WI38 (cell line): Measurements from ENCODE around the gene PSKH1.
"Not testable (repeated sequence)": the region's sequence is repeated elsewhere in the genome, so short reads cannot be mapped to it uniquely, and the experiment has no call there.

ENCODE experiments used
- H3K4me3 ChIP-seq: 2 replicates; pipeline ENCODE4 v1.5.1; 2011; ENCODE audit warnings: low read depth, mild to moderate bottlenecking, control low read depth, low read length
- TF ChIP-seq, protein P1 (sequence below): IDR thresholded peaks from 2 replicates; pipeline ENCODE4 v1.5.1; 2012; ENCODE audit warnings: low read depth, mild to moderate bottlenecking, control low read depth, low read length

PSKH1 gene

DNA sequence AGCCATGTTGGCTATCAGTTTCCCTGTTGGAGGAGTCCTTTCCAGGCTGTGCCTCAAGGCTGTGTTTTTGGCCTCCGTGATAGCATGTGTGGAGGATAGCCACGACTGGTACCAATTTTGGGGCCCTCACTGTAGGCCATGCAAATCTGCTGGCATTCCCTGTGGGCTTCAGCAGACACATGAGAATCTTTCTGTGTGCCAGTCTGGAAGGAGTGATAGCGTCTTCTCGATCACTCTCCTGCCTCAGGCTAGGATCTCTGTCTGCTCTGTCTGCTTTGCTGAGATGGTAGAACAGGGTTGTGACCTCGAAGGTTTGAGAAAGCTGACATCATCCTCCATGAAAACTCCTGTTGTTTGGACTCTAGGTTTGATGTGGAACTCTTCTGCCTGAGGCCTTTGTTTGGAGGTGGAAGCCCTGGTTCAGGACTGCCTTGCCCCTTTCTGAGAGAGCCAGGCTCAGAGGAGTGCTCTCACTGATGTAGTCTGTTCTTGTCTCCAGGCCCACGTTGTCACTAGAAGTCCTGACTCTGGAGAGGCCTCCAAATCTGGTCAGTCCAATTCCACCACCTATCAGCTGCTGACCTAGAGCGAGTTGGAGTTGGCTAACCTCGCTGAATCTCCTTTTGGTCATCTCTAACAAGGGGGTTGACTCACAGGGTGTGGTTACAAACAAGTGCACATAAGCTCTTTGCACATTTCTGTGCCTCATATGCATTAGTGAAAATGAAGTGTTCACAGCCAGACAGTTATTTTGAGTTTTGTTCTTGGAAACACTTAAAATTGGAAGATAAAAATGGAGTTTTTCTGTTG, 32.3 kb upstream of the PSKH1 start:
- TF ChIP-seq, protein P1, sequence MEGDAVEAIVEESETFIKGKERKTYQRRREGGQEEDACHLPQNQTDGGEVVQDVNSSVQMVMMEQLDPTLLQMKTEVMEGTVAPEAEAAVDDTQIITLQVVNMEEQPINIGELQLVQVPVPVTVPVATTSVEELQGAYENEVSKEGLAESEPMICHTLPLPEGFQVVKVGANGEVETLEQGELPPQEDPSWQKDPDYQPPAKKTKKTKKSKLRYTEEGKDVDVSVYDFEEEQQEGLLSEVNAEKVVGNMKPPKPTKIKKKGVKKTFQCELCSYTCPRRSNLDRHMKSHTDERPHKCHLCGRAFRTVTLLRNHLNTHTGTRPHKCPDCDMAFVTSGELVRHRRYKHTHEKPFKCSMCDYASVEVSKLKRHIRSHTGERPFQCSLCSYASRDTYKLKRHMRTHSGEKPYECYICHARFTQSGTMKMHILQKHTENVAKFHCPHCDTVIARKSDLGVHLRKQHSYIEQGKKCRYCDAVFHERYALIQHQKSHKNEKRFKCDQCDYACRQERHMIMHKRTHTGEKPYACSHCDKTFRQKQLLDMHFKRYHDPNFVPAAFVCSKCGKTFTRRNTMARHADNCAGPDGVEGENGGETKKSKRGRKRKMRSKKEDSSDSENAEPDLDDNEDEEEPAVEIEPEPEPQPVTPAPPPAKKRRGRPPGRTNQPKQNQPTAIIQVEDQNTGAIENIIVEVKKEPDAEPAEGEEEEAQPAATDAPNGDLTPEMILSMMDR = no peak
- no peak overlapping the region for H3K4me3 ChIP-seq

DNA sequence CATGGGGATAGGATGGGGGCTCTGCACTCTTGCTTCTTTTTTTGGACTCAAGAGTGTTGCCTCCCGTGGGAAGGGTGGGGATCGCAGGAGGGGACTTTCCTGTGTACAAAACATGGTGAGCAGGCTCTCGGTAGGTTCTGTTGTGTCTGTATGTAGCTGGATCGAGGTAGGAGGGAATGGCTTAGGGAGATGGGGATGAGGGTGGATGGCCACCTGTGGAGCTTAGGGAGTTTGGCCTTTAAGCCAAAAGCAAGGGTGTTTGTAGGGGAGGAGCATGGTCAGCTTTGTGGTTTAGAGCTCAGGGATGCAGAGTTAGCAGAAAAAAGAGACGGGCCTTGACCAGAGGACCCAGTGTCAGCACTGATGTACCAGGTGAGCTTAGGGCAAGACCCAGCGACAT, 31.2 kb upstream of the PSKH1 start:
- TF ChIP-seq, protein P1 = no peak
- no peak overlapping the region for H3K4me3 ChIP-seq

DNA sequence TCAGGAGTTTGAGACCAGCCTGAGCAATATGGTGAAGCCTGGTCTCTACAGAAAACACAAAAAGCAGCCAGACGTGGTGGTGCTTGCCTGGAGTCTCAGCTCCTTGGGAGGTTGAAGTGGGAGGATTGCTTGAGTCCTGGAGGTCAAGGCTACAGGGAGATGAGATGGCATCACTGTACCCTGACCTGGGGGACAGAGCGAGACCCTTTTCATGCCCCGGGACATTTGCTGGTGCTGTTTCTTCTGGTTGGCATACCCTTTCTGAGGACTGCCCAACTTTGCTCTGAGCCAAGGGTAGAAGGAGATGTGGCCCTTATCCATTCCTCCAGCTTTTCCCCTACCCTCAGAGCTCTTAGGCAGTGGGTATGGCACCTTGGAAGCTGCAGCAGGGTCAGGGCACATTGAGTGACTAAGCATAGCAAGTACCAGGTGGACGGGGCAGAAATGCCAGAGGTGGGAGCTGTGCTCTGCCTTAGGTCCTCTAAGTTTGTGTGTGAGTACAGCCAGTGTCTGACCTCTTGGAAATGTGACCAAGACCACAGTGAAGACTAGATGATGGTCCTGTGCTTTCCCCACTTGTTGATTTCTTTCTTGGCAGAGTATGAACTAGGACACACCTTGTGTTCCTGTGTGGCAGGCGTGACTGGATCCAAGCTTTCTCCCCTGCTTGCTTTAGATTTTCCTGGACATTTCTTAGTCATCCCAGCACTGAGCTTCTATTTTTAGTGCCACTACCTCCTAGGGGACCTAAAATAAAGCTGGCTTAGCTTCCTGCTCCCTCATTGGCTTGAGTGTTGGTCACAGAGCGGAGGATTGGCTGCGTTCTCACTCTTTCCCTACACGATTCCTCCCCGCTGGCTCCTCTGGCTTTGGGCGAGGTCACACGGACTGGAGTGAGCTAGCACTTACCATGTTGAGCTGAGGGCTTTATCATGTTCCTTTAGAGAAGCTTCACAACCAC, 30.2 kb upstream of the PSKH1 start:
- TF ChIP-seq, protein P1 = no peak

DNA sequence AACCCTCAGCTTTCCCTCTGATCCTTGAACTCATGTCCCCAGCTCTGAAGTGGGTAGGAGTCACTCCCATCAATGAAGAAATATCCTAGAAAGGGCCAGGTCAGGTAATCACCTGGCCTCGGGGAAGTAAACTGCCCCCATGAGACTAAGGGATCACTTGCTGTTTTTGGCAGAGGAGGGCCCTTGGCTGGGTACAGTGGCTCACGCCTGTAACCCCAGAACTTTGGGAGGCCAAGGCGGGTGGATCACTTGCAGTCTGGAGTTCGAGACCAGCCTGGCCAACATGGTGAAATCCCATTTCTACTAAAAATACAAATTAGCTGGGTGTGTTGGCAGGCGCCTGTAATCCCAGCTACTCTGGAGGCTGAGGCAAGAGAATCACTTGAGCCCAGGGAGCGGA, 29.0 kb upstream of the PSKH1 start:
- H3K4me3 ChIP-seq = not testable (repeated sequence)

More for the DNA sequence above, 30.2 kb upstream of the PSKH1 start:
- no peak overlapping the region for H3K4me3 ChIP-seq

DNA sequence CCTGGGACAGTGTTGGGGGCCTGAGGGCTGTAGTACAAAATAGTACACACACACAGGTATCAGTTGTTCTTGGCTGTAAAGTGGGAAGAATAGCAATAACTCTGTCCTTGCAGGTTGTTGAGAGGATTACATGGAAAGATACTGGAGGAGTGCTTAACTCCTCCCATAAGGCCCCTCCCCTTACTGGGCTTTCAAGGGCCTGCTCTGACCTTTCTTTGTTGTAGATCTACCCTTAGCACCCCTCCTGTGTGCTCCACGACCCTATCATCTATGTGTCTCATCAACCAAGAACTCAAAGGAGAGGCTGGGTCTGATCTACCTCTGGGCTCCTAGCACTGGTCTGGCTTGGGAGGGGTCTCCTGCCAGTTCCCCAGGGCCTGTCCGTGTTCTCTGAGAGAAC, 28.5 kb upstream of the PSKH1 start:
- no peak overlapping the region for H3K4me3 ChIP-seq
- TF ChIP-seq, protein P1 = no peak

DNA sequence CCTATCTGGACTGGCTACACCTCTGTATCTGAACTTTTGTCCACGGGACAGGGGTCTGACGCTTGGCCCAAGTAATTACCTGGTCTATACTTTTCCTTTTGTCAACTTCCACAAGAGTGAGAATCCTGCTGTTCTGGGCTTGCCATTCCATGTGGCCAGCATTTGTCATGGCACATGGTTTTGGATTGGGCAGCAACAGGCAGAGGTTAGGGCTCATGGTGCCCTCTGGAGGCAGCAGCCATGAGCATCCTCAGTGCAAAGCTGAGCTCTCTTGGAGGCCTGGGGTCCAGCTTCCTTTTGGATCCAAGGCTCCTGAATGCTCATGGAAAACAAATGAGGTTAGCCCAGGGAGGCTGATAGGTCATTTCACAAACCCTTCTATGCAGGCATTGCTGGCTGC, 27.7 kb upstream of the PSKH1 start:
- no peak overlapping the region for H3K4me3 ChIP-seq
- TF ChIP-seq, protein P1 = no peak

DNA sequence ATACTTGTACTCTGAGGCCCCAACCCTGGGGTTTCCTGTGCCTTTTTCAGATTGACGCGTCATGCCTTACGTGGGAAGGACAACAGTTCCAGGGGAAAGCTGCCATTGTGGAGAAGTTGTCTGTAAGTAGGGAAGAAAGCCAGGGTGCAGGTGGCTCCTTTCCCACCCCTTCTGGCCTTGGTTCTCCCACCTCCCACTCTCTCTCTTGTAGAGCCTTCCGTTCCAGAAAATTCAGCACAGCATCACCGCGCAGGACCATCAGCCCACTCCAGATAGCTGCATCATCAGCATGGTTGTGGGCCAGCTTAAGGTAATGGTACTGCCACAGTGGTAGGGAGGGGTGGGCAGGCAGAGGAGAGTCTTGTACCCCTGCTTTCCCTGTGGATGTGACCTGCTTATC, 24.8 kb upstream of the PSKH1 start:
- TF ChIP-seq, protein P1 = no peak
- H3K4me3 ChIP-seq = no peak overlapping the region
